Measurements from ENCODE around the gene HIBCH. TPM values are rescaled to one million over a fixed set of nuclear protein-coding genes. Genes with fewer than 3 reads are reported as not detected.

Gene HIBCH
- total and polyA plus RNA-seq, 9 of the 15 experiments (the other 6 are each of a cell fraction or from before 2014, with no cell fraction given): 17.0 to 65.4 (median 28.3) TPM

DNA sequence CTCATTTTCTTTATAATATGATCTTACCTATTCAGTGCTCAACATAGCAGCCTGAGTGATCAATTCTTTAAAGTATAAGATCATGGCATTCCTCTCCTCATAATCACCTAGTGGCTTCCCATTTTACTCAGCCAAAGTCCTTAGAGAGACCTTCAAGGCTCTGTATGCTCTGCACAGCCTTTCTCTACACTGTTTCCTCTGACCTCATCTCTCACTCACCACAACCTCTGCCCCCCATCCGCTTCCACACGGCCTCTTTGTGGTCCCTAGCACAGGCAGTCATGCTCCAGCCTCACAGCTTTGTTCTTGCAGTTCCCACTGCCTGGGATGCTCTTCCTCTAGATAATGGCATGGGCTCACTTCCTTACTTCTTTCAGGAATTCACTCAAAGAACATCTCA, 109.2 kb downstream of the HIBCH start:
- no TSS peak for BruUV-seq (replicated peaks)
- no peak overlapping the region for H3K27ac ChIP-seq (ENCODE audit: extremely low read depth, low read depth, low read length)
- H3K9ac ChIP-seq (ENCODE audit: insufficient read depth in 1 of 2, low read depth in 2 of 2, low read length in 2 of 2): no peak overlapping the region
- H3K9me3 ChIP-seq (replicated peaks; ENCODE audit: control insufficient read depth, insufficient read depth, low read depth, low read length): no peaks in the 10 kb centered on the region
- H3K9me1 ChIP-seq (ENCODE audit: control insufficient read depth, insufficient read depth, low read length): no peaks in the 10 kb centered on the region
- peaks cover 17% of the 10 kb centered on the region; the same call in 2 of the 3 replicates for H3K36me3 ChIP-seq (ENCODE audit: control insufficient read depth, insufficient read depth, low read length)
- no peak for ATAC-seq
- no peak overlapping the region for H3K4me2 ChIP-seq (ENCODE audit: insufficient read depth, low read length)
- no peaks in the 10 kb centered on the region for H3K79me2 ChIP-seq (ENCODE audit: control insufficient read depth, insufficient read depth, low read length)
- no peaks in the 10 kb centered on the region for H3K27me3 ChIP-seq (ENCODE audit: control insufficient read depth in 2 of 2, insufficient read depth in 2 of 2, low read length in 2 of 2)
- no peaks in the 10 kb centered on the region for H4K20me1 ChIP-seq (replicated peaks; ENCODE audit: control insufficient read depth, insufficient read depth, low read length)
- ChIA-PET POLR2A (no interaction called here), CTCF (ENCODE audit: low intra/inter-chr PET ratio) (no interaction called here)
- FAIRE-seq: no peak
- 80% methylated on average over 2 of the region's 2 CpGs for WGBS (ENCODE audit: insufficient coverage, low coverage, missing lambda C conversion rate)
- H3K4me1 ChIP-seq (replicated peaks in 1 of 2; ENCODE audit: control insufficient read depth in 2 of 2, insufficient read depth in 2 of 2, low read length in 2 of 2): peaks cover 3 to 15% of the 10 kb centered on the region in 2 experiments; a peak in 4 of 5 replicates
- in situ Hi-C loops (cut with MboI): no loop called here
- TF ChIP-seq CCNT2 (IDR thresholded peaks at IDR 0.05; ENCODE audit: borderline replicate concordance, extremely low read depth, insufficient read length, low read depth, low read length): no peak
- no peak for TF ChIP-seq ZNF764 (CRISPR knock-in tag; IDR thresholded peaks at IDR 0.05; ENCODE audit: low read depth)
- TF ChIP-seq OTX1 (CRISPR knock-in tag; IDR thresholded peaks at IDR 0.05): no peak
- no peak for DNase-seq (ENCODE audit: extremely low read depth in 1 of 4, low spot score in 3 of 4)
- no peak overlapping the region for H3K4me3 ChIP-seq
- H2AFZ ChIP-seq (ENCODE audit: low read depth, low read length): no peak overlapping the region
- intact Hi-C loops (cut with micrococcal nuclease): loop anchor here (5.0 kb wide), 1 partner anchor 62 kb away; no protein-coding TSS in a partner anchor

DNA sequence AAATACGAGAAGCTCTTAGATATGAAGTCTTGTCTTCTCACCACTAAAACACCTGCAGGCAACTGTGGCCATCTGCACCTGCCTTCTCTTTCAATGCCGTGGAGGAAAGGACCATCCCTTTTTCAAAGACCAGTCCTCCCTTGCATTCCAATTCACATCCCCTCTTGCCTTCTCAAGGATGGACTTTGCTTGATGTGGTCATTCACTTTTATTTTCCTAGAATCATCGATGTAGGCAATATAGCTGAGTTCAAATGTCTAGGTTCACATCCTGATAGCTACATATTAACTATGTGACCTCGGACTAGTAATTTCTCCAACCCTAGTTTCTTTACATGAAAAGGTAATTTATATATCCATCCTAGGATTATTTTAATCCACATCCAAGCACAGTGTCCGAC, 110.1 kb downstream of the HIBCH start:
- H3K9me3 ChIP-seq (replicated peaks; ENCODE audit: control insufficient read depth, insufficient read depth, low read depth, low read length): no peaks in the 10 kb centered on the region
- H3K9ac ChIP-seq (ENCODE audit: insufficient read depth in 1 of 2, low read depth in 2 of 2, low read length in 2 of 2): no peak overlapping the region
- H2AFZ ChIP-seq (ENCODE audit: low read depth, low read length): no peak overlapping the region
- no peaks in the 10 kb centered on the region for H3K79me2 ChIP-seq (ENCODE audit: control insufficient read depth, insufficient read depth, low read length)
- no peaks in the 10 kb centered on the region for H3K27me3 ChIP-seq (ENCODE audit: control insufficient read depth in 2 of 2, insufficient read depth in 2 of 2, low read length in 2 of 2)
- H3K4me3 ChIP-seq: no peak overlapping the region
- H3K4me1 ChIP-seq (replicated peaks in 1 of 2; ENCODE audit: control insufficient read depth in 2 of 2, insufficient read depth in 2 of 2, low read length in 2 of 2): peaks cover 3 to 13% of the 10 kb centered on the region in 2 experiments; a peak in 4 of 5 replicates
- 87% methylated on average over 5 of the region's 5 CpGs for WGBS (ENCODE audit: insufficient coverage, low coverage, missing lambda C conversion rate)
- H3K4me2 ChIP-seq (ENCODE audit: insufficient read depth, low read length): no peak overlapping the region
- in situ Hi-C loops (cut with MboI) (no loop called here), intact Hi-C loops (cut with micrococcal nuclease) (no loop called here)
- FAIRE-seq: no peak
- no peaks in the 10 kb centered on the region for H3K9me1 ChIP-seq (ENCODE audit: control insufficient read depth, insufficient read depth, low read length)
- H4K20me1 ChIP-seq (replicated peaks; ENCODE audit: control insufficient read depth, insufficient read depth, low read length): no peaks in the 10 kb centered on the region
- CTCF ChIA-PET (ENCODE audit: low intra/inter-chr PET ratio): no interaction called here
- no peak for DNase-seq (ENCODE audit: extremely low read depth in 1 of 4, low spot score in 3 of 4)
- POLR2A ChIA-PET: no interaction called here
- no peak for ATAC-seq
- peaks cover 21% of the 10 kb centered on the region; the same call in 2 of the 3 replicates for H3K36me3 ChIP-seq (ENCODE audit: control insufficient read depth, insufficient read depth, low read length)
- no TSS peak for BruUV-seq (replicated peaks)
- no peak overlapping the region for H3K27ac ChIP-seq (ENCODE audit: extremely low read depth, low read depth, low read length)
- TF ChIP-seq CBFB (CRISPR knock-in tag; IDR thresholded peaks at IDR 0.05) (no peak), RHOXF2B (CRISPR knock-in tag; conservative IDR thresholded peaks at IDR 0.05) (no peak), FOXP1 (CRISPR knock-in tag; IDR thresholded peaks at IDR 0.05) (no peak), SLC30A9 (CRISPR knock-in tag; IDR thresholded peaks at IDR 0.05) (no peak), ZNF134 (CRISPR knock-in tag; conservative IDR thresholded peaks at IDR 0.05) (no peak), ZNF668 (CRISPR knock-in tag; IDR thresholded peaks at IDR 0.05) (no peak), PRPF4 (IDR thresholded peaks at IDR 0.05; ENCODE audit: insufficient read depth, low read depth, low read length, poor library complexity, severe bottlenecking) (no peak), CAMTA2 (CRISPR knock-in tag; conservative IDR thresholded peaks at IDR 0.05) (no peak), HNRNPLL (IDR thresholded peaks at IDR 0.05; ENCODE audit: low read depth, low read length, poor library complexity, severe bottlenecking) (no peak), SMAD1 (IDR thresholded peaks at IDR 0.05; ENCODE audit: low read depth, low read length, partially characterized antibody) (no peak), ZNF79 (CRISPR knock-in tag; IDR thresholded peaks at IDR 0.05; ENCODE audit: low read depth) (no peak), SIX5 (IDR thresholded peaks at IDR 0.05; ENCODE audit: borderline replicate concordance in 1 of 2, insufficient read depth in 1 of 2, low read depth in 1 of 2, low read length in 2 of 2) (no peak)

All from K562 (cell line).